A673 (cell line): Measurements from ENCODE around the gene COQ10B. TPM values are rescaled to one million over a fixed set of nuclear protein-coding genes. Genes with fewer than 3 reads are reported as not detected.

Experiments
- BruUV-seq: library from RNA; stranded (reverse); fragments of 400-500 nt; replicated peaks from 2 replicates; lab custom pipeline; 2021; lab: Mats Ljungman, UMichigan
- CTCF ChIA-PET: fragments of 300-600 bp; sonication (Branson Sonifier 250); formaldehyde crosslinking; loops from one replicate; lab custom pipeline; 2022; ENCODE audit warnings: antibody characterized with exemption; lab: Charles Lee
- POLR2A ChIA-PET: fragments of 300-600 bp; sonication (Branson Sonifier 250); formaldehyde crosslinking; loops from one replicate; lab custom pipeline; 2022; ENCODE audit warnings: antibody characterized with exemption; ENCODE audit not compliant: low non-redundant PET; lab: Charles Lee
- DNase-seq: peaks from one replicate; pipeline ENCODE4 v3.0.0-alpha.2; 2015; ENCODE audit warnings: low spot score
- H3K27ac ChIP-seq: fragments of 200-600 bp; sonication (generic); 2 replicates; pipeline ENCODE4 v1.5.1; 2016; ENCODE audit warnings: mixed run types, low read depth, mild to moderate bottlenecking, mixed read lengths, antibody characterized with exemption, low read length; ENCODE audit not compliant: poor library complexity, severe bottlenecking
- H3K27me3 ChIP-seq: fragments of 200-600 bp; sonication (generic); replicated peaks from 2 replicates; pipeline ENCODE4 v1.6.1; 2017; ENCODE audit warnings: mixed run types, low read depth, mild to moderate bottlenecking, mixed read lengths, antibody characterized with exemption, low read length; ENCODE audit not compliant: insufficient read depth, poor library complexity
- H3K36me3 ChIP-seq: fragments of 200-600 bp; sonication (generic); 2 replicates; pipeline ENCODE4 v1.6.1; 2016; ENCODE audit warnings: mixed run types, mild to moderate bottlenecking, mixed read lengths, antibody characterized with exemption, low read length; ENCODE audit not compliant: insufficient read depth, poor library complexity, severe bottlenecking
- H3K4me1 ChIP-seq: fragments of 200-600 bp; sonication (generic); 2 replicates; pipeline ENCODE4 v1.6.1; 2017; ENCODE audit warnings: mixed run types, mild to moderate bottlenecking, mixed read lengths, antibody characterized with exemption, low read length; ENCODE audit not compliant: insufficient read depth, poor library complexity, severe bottlenecking
- H3K4me3 ChIP-seq: fragments of 200-600 bp; sonication (generic); 2 replicates; pipeline ENCODE4 v1.5.1; 2016; ENCODE audit warnings: low read depth, mixed run types, mild to moderate bottlenecking, mixed read lengths, low read length; ENCODE audit not compliant: poor library complexity, severe bottlenecking
- H3K9me3 ChIP-seq: fragments of 200-600 bp; sonication (generic); 2 replicates; pipeline ENCODE4 v1.6.1; 2016; ENCODE audit warnings: mixed run types, low read depth, mild to moderate bottlenecking, mixed read lengths, antibody characterized with exemption, low read length; ENCODE audit not compliant: poor library complexity, severe bottlenecking
- CTCF ChIP-seq: fragments of 300-800, 200-600 bp; sonication (generic); conservative IDR thresholded peaks from 2 replicates; pipeline ENCODE4 v1.5.1; 2017; ENCODE audit warnings: low read depth, mild to moderate bottlenecking, antibody characterized with exemption, low read length, moderate library complexity, mixed read lengths
- EZH2 ChIP-seq: fragments of 200-600 bp; sonication (generic); IDR thresholded peaks from 2 replicates; pipeline ENCODE4 v1.6.1; 2017; ENCODE audit warnings: borderline replicate concordance, low read depth, mild to moderate bottlenecking, mixed read lengths, antibody characterized with exemption, low read length; ENCODE audit not compliant: poor library complexity, severe bottlenecking
- intact Hi-C: fragments of 100-400 bp; cut with micrococcal nuclease; formaldehyde crosslinking; loops from one replicate; pipeline ENCODE4 v1.10.0; 2022; ENCODE audit not compliant: unreplicated experiment
- total RNA-seq: library from RNA; stranded (reverse); gene quantifications from 2 replicates; pipeline ENCODE4 v1.2.3, GENCODE V29; 2021

COQ10B gene
- total RNA-seq, 1 experiment from 2014 or later, result 17.1 TPM

- Histone ChIP-seq H3K4me3 (peak overlapping the region; percentile 89), H3K9me3 (no peaks in the 10 kb centered on the region), H3K36me3 (peaks cover 71% of the 10 kb centered on the region), H3K27ac (peak overlapping the region; percentile 97), H3K4me1 (peaks cover 41% of the 10 kb centered on the region), H3K27me3 (no peaks in the 10 kb centered on the region)
- TF ChIP-seq CTCF (no peak), EZH2 (no peak)
- TSS peak; percentile 63 for BruUV-seq
- intact Hi-C loops, result loop anchor here (2.0 to 5.0 kb wide), 2 partner anchors 48 to 207 kb away; partner anchors contain the start of genes COQ10B and MARS2
- CTCF ChIA-PET, result interaction anchor here (1.3 kb wide), 1 partner anchor 48 kb away, joined by 3 read pairs; the partner anchor contains the start of gene COQ10B
- POLR2A ChIA-PET, result no interaction called here
- DNase-seq, result peak; percentile 10
Measured at GRCh38 chr2:197500503-197501131, 47.3 kb downstream of the COQ10B start.

DNA sequence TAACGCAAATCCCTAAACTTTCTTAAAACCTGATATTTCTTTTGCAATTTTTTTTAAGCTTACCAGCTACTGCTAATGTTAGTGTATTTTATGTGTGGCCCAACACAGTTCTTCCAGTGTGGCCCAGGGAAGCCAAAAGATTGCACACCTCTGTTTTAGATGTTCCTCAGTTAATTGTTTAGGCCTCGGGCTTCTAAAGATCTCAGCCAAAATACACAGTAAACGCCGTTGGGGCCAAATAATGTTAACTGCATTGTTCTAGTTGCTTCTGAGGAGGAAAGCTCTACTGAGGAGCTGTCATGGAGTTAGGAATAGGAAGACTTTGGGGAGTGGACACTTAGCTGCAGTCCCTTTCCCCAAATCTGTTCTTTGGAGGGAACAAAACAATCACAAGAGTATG, 48.8 kb downstream of the COQ10B start:
- Histone ChIP-seq H3K4me1 (peaks cover 26% of the 10 kb centered on the region), H3K27me3 (no peaks in the 10 kb centered on the region), H3K4me3 (peak overlapping the region; percentile 89), H3K36me3 (peaks cover 55% of the 10 kb centered on the region), H3K27ac (peak overlapping the region; percentile 97), H3K9me3 (no peaks in the 10 kb centered on the region)
- intact Hi-C loops, result loop anchor here (5.0 kb wide), 1 partner anchor 205 kb away; the partner anchor contains the start of gene MARS2
- no peak for DNase-seq
- no TSS peak for BruUV-seq
- TF ChIP-seq CTCF (no peak), EZH2 (no peak)
- ChIA-PET CTCF (no interaction called here), POLR2A (no interaction called here)

- ChIA-PET CTCF (no interaction called here), POLR2A (no interaction called here)
- no TSS peak for BruUV-seq
- intact Hi-C loops, result loop anchor here (5.0 kb wide), 1 partner anchor 205 kb away; the partner anchor contains the start of gene MARS2
- no peak for TF ChIP-seq EZH2
- H3K36me3 ChIP-seq, result peaks cover 50% of the 10 kb centered on the region
- peaks cover 21% of the 10 kb centered on the region for H3K4me1 ChIP-seq
- no peaks in the 10 kb centered on the region for H3K27me3 ChIP-seq
- DNase-seq, result no peak
- H3K27ac ChIP-seq, result peak overlapping the region; percentile 97
- H3K9me3 ChIP-seq, result no peaks in the 10 kb centered on the region
- H3K4me3 ChIP-seq, result peak overlapping the region; percentile 89
Measured at GRCh38 chr2:197502685-197503084, 49.3 kb downstream of the COQ10B start.

GRCh38 chr2:197504000-197504399, 50.6 kb downstream of the COQ10B start:
- Histone ChIP-seq H3K4me1 (peaks cover 15% of the 10 kb centered on the region), H3K36me3 (peaks cover 39% of the 10 kb centered on the region), H3K27me3 (no peaks in the 10 kb centered on the region), H3K4me3 (no peak overlapping the region), H3K27ac (no peak overlapping the region), H3K9me3 (no peaks in the 10 kb centered on the region)
- ChIA-PET CTCF (no interaction called here), POLR2A (no interaction called here)
- no TSS peak for BruUV-seq
- no peak for TF ChIP-seq EZH2
- no peak for TF ChIP-seq CTCF
- no peak for DNase-seq
- intact Hi-C loops, result loop anchor here (5.0 kb wide), 1 partner anchor 203 kb away; the partner anchor contains the start of gene MARS2
